HL-60 (cell line): ENCODE measurements around the gene DLGAP3.

Source experiments
- GABPA ChIP-seq: IDR thresholded peaks from 2 replicates; pipeline ENCODE4 v1.6.1; 2012; ENCODE audit warnings: low read depth
- POLR2AphosphoS5 ChIP-seq: IDR thresholded peaks from 2 replicates; pipeline ENCODE4 v1.6.1; 2012; ENCODE audit warnings: low read depth
- SPI1 ChIP-seq: IDR thresholded peaks from 2 replicates; pipeline ENCODE4 v1.6.1; 2012; ENCODE audit warnings: low read depth, mild to moderate bottlenecking, borderline replicate concordance
- TF ChIP-seq, protein P1 (sequence below): IDR thresholded peaks from one replicate; pipeline ENCODE4 v1.5.1; 2011; ENCODE audit warnings: low read length, control low read depth, inconsistent platforms; ENCODE audit not compliant: insufficient read depth
- TF ChIP-seq, protein P2 (sequence below): IDR thresholded peaks from 2 replicates; pipeline ENCODE4 v1.6.1; 2012; ENCODE audit warnings: low read depth; ENCODE audit not compliant: insufficient replicate concordance

DNA sequence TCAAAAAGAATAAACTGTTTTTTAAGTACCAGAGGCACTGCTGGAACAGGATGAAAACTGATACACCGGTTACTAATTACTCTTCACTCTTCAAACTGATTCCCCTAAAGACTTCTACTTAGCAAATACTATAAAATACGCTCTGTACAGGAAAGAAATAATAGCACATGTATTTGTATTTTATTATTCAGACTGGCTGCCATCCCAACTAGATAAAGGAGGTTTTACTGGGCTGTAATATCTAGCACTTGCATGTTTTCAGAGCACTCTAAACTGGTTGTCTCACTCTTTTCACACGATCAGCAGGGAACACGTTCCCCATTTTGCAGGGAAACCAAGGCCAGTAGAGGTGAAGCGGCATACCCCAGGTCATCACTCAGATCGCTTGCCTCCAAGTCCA, 79.1 kb downstream of the DLGAP3 start:
- TF ChIP-seq, protein P1, sequence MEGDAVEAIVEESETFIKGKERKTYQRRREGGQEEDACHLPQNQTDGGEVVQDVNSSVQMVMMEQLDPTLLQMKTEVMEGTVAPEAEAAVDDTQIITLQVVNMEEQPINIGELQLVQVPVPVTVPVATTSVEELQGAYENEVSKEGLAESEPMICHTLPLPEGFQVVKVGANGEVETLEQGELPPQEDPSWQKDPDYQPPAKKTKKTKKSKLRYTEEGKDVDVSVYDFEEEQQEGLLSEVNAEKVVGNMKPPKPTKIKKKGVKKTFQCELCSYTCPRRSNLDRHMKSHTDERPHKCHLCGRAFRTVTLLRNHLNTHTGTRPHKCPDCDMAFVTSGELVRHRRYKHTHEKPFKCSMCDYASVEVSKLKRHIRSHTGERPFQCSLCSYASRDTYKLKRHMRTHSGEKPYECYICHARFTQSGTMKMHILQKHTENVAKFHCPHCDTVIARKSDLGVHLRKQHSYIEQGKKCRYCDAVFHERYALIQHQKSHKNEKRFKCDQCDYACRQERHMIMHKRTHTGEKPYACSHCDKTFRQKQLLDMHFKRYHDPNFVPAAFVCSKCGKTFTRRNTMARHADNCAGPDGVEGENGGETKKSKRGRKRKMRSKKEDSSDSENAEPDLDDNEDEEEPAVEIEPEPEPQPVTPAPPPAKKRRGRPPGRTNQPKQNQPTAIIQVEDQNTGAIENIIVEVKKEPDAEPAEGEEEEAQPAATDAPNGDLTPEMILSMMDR, result no peak
- TF ChIP-seq, protein P2, sequence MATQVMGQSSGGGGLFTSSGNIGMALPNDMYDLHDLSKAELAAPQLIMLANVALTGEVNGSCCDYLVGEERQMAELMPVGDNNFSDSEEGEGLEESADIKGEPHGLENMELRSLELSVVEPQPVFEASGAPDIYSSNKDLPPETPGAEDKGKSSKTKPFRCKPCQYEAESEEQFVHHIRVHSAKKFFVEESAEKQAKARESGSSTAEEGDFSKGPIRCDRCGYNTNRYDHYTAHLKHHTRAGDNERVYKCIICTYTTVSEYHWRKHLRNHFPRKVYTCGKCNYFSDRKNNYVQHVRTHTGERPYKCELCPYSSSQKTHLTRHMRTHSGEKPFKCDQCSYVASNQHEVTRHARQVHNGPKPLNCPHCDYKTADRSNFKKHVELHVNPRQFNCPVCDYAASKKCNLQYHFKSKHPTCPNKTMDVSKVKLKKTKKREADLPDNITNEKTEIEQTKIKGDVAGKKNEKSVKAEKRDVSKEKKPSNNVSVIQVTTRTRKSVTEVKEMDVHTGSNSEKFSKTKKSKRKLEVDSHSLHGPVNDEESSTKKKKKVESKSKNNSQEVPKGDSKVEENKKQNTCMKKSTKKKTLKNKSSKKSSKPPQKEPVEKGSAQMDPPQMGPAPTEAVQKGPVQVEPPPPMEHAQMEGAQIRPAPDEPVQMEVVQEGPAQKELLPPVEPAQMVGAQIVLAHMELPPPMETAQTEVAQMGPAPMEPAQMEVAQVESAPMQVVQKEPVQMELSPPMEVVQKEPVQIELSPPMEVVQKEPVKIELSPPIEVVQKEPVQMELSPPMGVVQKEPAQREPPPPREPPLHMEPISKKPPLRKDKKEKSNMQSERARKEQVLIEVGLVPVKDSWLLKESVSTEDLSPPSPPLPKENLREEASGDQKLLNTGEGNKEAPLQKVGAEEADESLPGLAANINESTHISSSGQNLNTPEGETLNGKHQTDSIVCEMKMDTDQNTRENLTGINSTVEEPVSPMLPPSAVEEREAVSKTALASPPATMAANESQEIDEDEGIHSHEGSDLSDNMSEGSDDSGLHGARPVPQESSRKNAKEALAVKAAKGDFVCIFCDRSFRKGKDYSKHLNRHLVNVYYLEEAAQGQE, result no peak
- TF ChIP-seq GABPA, result no peak
- TF ChIP-seq POLR2AphosphoS5, result no peak
- TF ChIP-seq SPI1, result no peak
